Neural progenitor cell (in vitro differentiated cells): ENCODE measurements around the gene ADAMTS18. TPM values are rescaled to one million over a fixed set of nuclear protein-coding genes. Genes with fewer than 3 reads are reported as not detected.

Experiments used
- DNase-seq: peaks from one replicate; pipeline ENCODE4 v3.0.0-alpha.2; 2016; ENCODE audit warnings: low spot score
- H2AFZ ChIP-seq: fragments of 200-600 bp; sonication (generic); replicated peaks from 2 replicates; pipeline ENCODE4 v1.6.1; 2016; ENCODE audit warnings: antibody characterized with exemption
- H3F3A ChIP-seq: fragments of 200-600 bp; sonication (generic); 2 replicates; pipeline ENCODE4 v1.6.1; 2016; ENCODE audit warnings: antibody characterized with exemption, low read depth
- H3K27ac ChIP-seq: fragments of 200-600 bp; sonication (generic); 2 replicates; pipeline ENCODE4 v1.5.1; 2016; ENCODE audit warnings: mild to moderate bottlenecking
- H3K27me3 ChIP-seq: fragments of 200-600 bp; sonication (generic); 2 replicates; pipeline ENCODE4 v1.6.1; 2016; ENCODE audit warnings: mild to moderate bottlenecking, moderate library complexity
- H3K36me3 ChIP-seq: fragments of 200-600 bp; sonication (generic); 2 replicates; pipeline ENCODE4 v1.5.1; 2016
- H3K4me1 ChIP-seq: fragments of 200-600 bp; sonication (generic); 2 replicates; pipeline ENCODE4 v1.6.1; 2016; ENCODE audit warnings: mixed run types
- H3K4me2 ChIP-seq: fragments of 200-600 bp; sonication (generic); 2 replicates; pipeline ENCODE4 v1.6.1; 2016
- H3K4me3 ChIP-seq: fragments of 200-600 bp; sonication (generic); 2 replicates; pipeline ENCODE4 v1.5.1; 2016
- H3K79me2 ChIP-seq: fragments of 200-600 bp; sonication (generic); 2 replicates; pipeline ENCODE4 v1.6.1; 2016; ENCODE audit warnings: low read depth
- H3K9ac ChIP-seq: fragments of 200-600 bp; sonication (generic); 2 replicates; pipeline ENCODE4 v1.6.1; 2016
- H3K9me3 ChIP-seq: fragments of 200-600 bp; sonication (generic); 2 replicates; pipeline ENCODE4 v1.5.1; 2016; ENCODE audit warnings: low read depth
- H4K20me1 ChIP-seq: fragments of 200-600 bp; sonication (generic); 2 replicates; pipeline ENCODE4 v1.6.1; 2016; ENCODE audit warnings: low read depth
- H3K27ac Mint-ChIP-seq: 3 replicates; pipeline ENCODE4 v1.8.0; 2021; ENCODE audit warnings: mixed read lengths
- H3K27me3 Mint-ChIP-seq: 2 replicates; pipeline ENCODE4 v1.8.0; 2022; ENCODE audit warnings: low read depth, mild to moderate bottlenecking, inconsistent platforms, moderate library complexity, mixed read lengths; ENCODE audit not compliant: insufficient read depth
- H3K36me3 Mint-ChIP-seq: 3 replicates; pipeline ENCODE4 v1.8.0; 2021; ENCODE audit warnings: mixed read lengths
- H3K4me1 Mint-ChIP-seq: 3 replicates; pipeline ENCODE4 v1.8.0; 2021; ENCODE audit warnings: mixed read lengths
- H3K4me3 Mint-ChIP-seq: 3 replicates; pipeline ENCODE4 v1.8.0; 2021; ENCODE audit warnings: mild to moderate bottlenecking, moderate library complexity, mixed read lengths
- H3K9me3 Mint-ChIP-seq: 3 replicates; pipeline ENCODE4 v1.8.0; 2020; ENCODE audit warnings: mixed read lengths
- EZH2 ChIP-seq: fragments of 200-600 bp; sonication (generic); IDR thresholded peaks from 2 replicates; pipeline ENCODE4 v1.6.1; 2017; ENCODE audit warnings: antibody characterized with exemption, mild to moderate bottlenecking, moderate library complexity
- EZH2phosphoT487 ChIP-seq: fragments of 200-600 bp; sonication (generic); IDR thresholded peaks from 2 replicates; pipeline ENCODE4 v1.6.1; 2017; ENCODE audit warnings: antibody characterized with exemption
- total RNA-seq: library from RNA; depleted of rRNA; stranded (reverse); fragments of >200 nt; gene quantifications from 2 replicates; pipeline ENCODE4 v1.2.3, GENCODE V29; 2015; ENCODE audit warnings: low replicate concordance
- TF ChIP-seq, protein P1 (sequence below): fragments of 200-600 bp; sonication (generic); IDR thresholded peaks from 2 replicates; pipeline ENCODE4 v1.5.1; 2017; ENCODE audit warnings: antibody characterized with exemption, mild to moderate bottlenecking

Gene ADAMTS18
- total RNA-seq, 1 donor from 2014 or later = 1.9 TPM

DNA sequence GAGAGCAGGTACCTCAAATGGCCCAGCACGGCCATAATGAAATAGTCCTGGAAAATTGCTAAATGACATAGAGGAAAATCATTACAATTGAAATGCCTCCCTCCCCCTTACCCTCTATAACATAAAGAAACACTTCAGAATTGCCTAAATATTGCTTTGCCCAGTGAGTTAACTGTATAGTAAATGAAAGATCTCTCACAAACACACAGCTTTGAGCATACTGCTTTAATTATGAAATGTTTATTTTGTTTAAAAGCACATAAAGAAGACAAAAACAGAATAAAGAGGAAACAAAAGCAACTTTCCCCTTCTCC, 9.3 kb upstream of the ADAMTS18 start:
- Histone ChIP-seq H3K4me3 (no peak overlapping the region), H3K27me3 (peaks cover 6% of the 10 kb centered on the region), H4K20me1 (no peaks in the 10 kb centered on the region), H3K9me3 (no peaks in the 10 kb centered on the region), H3K4me1 (peaks cover 13% of the 10 kb centered on the region), H3K9ac (no peak overlapping the region), H3K36me3 (no peaks in the 10 kb centered on the region), H3K79me2 (no peaks in the 10 kb centered on the region), H3K27ac (no peak overlapping the region), H2AFZ (no peak overlapping the region), H3F3A (no peaks in the 10 kb centered on the region), H3K4me2 (peak overlapping the region; percentile 6)
- Mint-ChIP-seq H3K27me3 (no peaks in the 10 kb centered on the region), H3K4me3 (no peak overlapping the region), H3K36me3 (no peaks in the 10 kb centered on the region), H3K9me3 (no peaks in the 10 kb centered on the region), H3K4me1 (peaks cover 6% of the 10 kb centered on the region), H3K27ac (no peak overlapping the region)
- no peak for DNase-seq
- TF ChIP-seq, protein P1, sequence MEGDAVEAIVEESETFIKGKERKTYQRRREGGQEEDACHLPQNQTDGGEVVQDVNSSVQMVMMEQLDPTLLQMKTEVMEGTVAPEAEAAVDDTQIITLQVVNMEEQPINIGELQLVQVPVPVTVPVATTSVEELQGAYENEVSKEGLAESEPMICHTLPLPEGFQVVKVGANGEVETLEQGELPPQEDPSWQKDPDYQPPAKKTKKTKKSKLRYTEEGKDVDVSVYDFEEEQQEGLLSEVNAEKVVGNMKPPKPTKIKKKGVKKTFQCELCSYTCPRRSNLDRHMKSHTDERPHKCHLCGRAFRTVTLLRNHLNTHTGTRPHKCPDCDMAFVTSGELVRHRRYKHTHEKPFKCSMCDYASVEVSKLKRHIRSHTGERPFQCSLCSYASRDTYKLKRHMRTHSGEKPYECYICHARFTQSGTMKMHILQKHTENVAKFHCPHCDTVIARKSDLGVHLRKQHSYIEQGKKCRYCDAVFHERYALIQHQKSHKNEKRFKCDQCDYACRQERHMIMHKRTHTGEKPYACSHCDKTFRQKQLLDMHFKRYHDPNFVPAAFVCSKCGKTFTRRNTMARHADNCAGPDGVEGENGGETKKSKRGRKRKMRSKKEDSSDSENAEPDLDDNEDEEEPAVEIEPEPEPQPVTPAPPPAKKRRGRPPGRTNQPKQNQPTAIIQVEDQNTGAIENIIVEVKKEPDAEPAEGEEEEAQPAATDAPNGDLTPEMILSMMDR = no peak
- no peak for TF ChIP-seq EZH2

- Histone ChIP-seq H3K27ac (no peak overlapping the region), H4K20me1 (no peaks in the 10 kb centered on the region), H3K79me2 (no peaks in the 10 kb centered on the region), H3K9me3 (no peaks in the 10 kb centered on the region), H3K36me3 (no peaks in the 10 kb centered on the region), H3K4me2 (peak overlapping the region; percentile 6), H3K4me1 (peaks cover 18% of the 10 kb centered on the region), H3K9ac (no peak overlapping the region), H3K27me3 (peaks cover 6% of the 10 kb centered on the region), H2AFZ (no peak overlapping the region), H3K4me3 (no peak overlapping the region), H3F3A (no peaks in the 10 kb centered on the region)
- Mint-ChIP-seq H3K9me3 (no peaks in the 10 kb centered on the region), H3K4me1 (peaks cover 6% of the 10 kb centered on the region), H3K27ac (no peak overlapping the region), H3K4me3 (no peak overlapping the region), H3K36me3 (no peaks in the 10 kb centered on the region), H3K27me3 (no peaks in the 10 kb centered on the region)
- TF ChIP-seq, protein P1 = no peak
- TF ChIP-seq EZH2phosphoT487 = no peak
- no peak for TF ChIP-seq EZH2
- DNase-seq = no peak
Observed at GRCh38 chr16:77443357-77444146, 8.7 kb upstream of the ADAMTS18 start.

DNA sequence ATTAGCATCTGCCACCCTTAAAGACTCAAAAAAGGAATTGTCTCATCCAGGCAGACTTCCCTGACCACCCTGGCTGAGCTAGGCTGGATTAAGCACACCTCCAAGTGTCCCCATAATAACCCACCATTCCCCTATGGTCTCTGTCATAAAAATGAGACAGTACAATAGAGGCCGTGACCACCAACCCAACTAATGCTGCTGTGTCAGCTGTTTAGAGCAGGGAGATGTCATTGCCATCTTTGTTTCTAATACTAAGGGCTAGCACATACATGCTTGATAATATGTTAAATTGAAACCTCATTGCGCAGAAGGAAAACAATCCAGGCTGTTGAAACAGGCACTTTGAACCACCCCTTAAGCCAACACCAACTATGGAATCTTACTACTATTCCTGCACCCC, 7.2 kb upstream of the ADAMTS18 start:
- no peak overlapping the region for H3K27ac Mint-ChIP-seq
- Histone ChIP-seq H3K4me3 (no peak overlapping the region), H4K20me1 (no peaks in the 10 kb centered on the region), H2AFZ (no peak overlapping the region), H3K27ac (no peak overlapping the region), H3K9me3 (no peaks in the 10 kb centered on the region), H3K4me1 (peaks cover 24% of the 10 kb centered on the region), H3K27me3 (peaks cover 16% of the 10 kb centered on the region), H3K79me2 (no peaks in the 10 kb centered on the region), H3K36me3 (no peaks in the 10 kb centered on the region), H3K9ac (no peak overlapping the region), H3K4me2 (no peak overlapping the region), H3F3A (peaks cover 4% of the 10 kb centered on the region)
- no peak overlapping the region for H3K4me3 Mint-ChIP-seq
- peaks cover 5% of the 10 kb centered on the region for H3K27me3 Mint-ChIP-seq
- no peak for TF ChIP-seq EZH2phosphoT487
- TF ChIP-seq EZH2 = no peak
- TF ChIP-seq, protein P1 = no peak
- no peaks in the 10 kb centered on the region for H3K36me3 Mint-ChIP-seq
- H3K4me1 Mint-ChIP-seq = peaks cover 11% of the 10 kb centered on the region
- no peak for DNase-seq
- no peaks in the 10 kb centered on the region for H3K9me3 Mint-ChIP-seq
